Keratinocyte (primary cell): Measurements from ENCODE around the gene ZPLD1. TPM values are rescaled to one million over a fixed set of nuclear protein-coding genes. Genes with fewer than 3 reads are reported as not detected.

Experiments used
- DNase-seq: peaks from one replicate; pipeline ENCODE4 v3.0.0-alpha.2; 2011; ENCODE audit warnings: low read depth, missing footprints, low spot score
- FAIRE-seq: peaks from 2 replicates; lab custom pipeline; 2011; peaks lifted over from hg19 to GRCh38; lab: Jason Lieb, UNC
- H2AFZ ChIP-seq: 2 replicates; pipeline ENCODE4 v1.6.0; 2012; ENCODE audit warnings: low read length, control low read depth, inconsistent platforms; ENCODE audit not compliant: control insufficient read depth
- H3K27ac ChIP-seq: 2 replicates; pipeline ENCODE4 v1.5.1; 2011; ENCODE audit warnings: low read length; ENCODE audit not compliant: control insufficient read depth, insufficient read depth
- H3K27me3 ChIP-seq: 3 replicates; pipeline ENCODE4 v1.6.0; 2011; ENCODE audit warnings: low read length; ENCODE audit not compliant: control insufficient read depth, insufficient read depth; ENCODE audit errors: extremely low read depth
- H3K36me3 ChIP-seq, 2 experiments: 2 replicates in 1 of 2; 3 replicates in 1 of 2; pipeline ENCODE4 v1.5.1; 2011; ENCODE audit warnings: low read length in 2 of 2, mild to moderate bottlenecking in 1 of 2; ENCODE audit not compliant: control insufficient read depth in 2 of 2, insufficient read depth in 2 of 2; ENCODE audit errors: extremely low read depth in 1 of 2
- H3K4me1 ChIP-seq: 3 replicates; pipeline ENCODE4 v1.5.1; 2011; ENCODE audit warnings: low read length; ENCODE audit not compliant: control insufficient read depth, insufficient read depth; ENCODE audit errors: extremely low read depth
- H3K4me2 ChIP-seq: 3 replicates; pipeline ENCODE4 v1.6.0; 2011; ENCODE audit warnings: low read depth, low read length; ENCODE audit not compliant: control insufficient read depth, insufficient read depth; ENCODE audit errors: extremely low read depth
- H3K4me3 ChIP-seq, 3 experiments: fragments of 200-600 bp in 1 of 3; sonication (generic) in 1 of 3; 2 replicates in 2 of 3; 3 replicates in 1 of 3; pipeline ENCODE4 v1.5.1; 2011 to 2016; ENCODE audit warnings: low read length in 3 of 3, mild to moderate bottlenecking in 3 of 3, control low read depth in 2 of 3, inconsistent platforms in 1 of 3, low read depth in 1 of 3, mixed read lengths in 1 of 3, mixed run types in 1 of 3, moderate library complexity in 1 of 3; ENCODE audit not compliant: control insufficient read depth in 2 of 3, insufficient read depth in 2 of 3; ENCODE audit errors: extremely low read depth in 1 of 3
- H3K79me2 ChIP-seq: 2 replicates; pipeline ENCODE4 v1.6.0; 2012; ENCODE audit warnings: low read length; ENCODE audit not compliant: control insufficient read depth, insufficient read depth
- H3K9ac ChIP-seq: 3 replicates; pipeline ENCODE4 v1.6.0; 2011; ENCODE audit warnings: low read length; ENCODE audit not compliant: control insufficient read depth, insufficient read depth; ENCODE audit errors: extremely low read depth
- H3K9me1 ChIP-seq: 3 replicates; pipeline ENCODE4 v1.6.0; 2011; ENCODE audit warnings: low read length; ENCODE audit not compliant: control insufficient read depth, insufficient read depth; ENCODE audit errors: extremely low read depth
- H3K9me3 ChIP-seq: 2 replicates; pipeline ENCODE4 v1.5.1; 2012; ENCODE audit warnings: low read depth, low read length; ENCODE audit not compliant: control insufficient read depth
- H4K20me1 ChIP-seq: 3 replicates; pipeline ENCODE4 v1.6.0; 2011; ENCODE audit warnings: low read length; ENCODE audit not compliant: control insufficient read depth, insufficient read depth; ENCODE audit errors: extremely low read depth
- CTCF ChIP-seq, 3 experiments: IDR thresholded peaks in 1 of 3; conservative IDR thresholded peaks in 1 of 3; optimal IDR thresholded peaks in 1 of 3; 2 replicates in 2 of 3; 3 replicates in 1 of 3; pipeline versions ENCODE3 to v1.5.1; 2011; ENCODE audit warnings: low read length in 3 of 3, mild to moderate bottlenecking in 3 of 3, moderate library complexity in 2 of 3, control low read depth in 1 of 3, inconsistent platforms in 1 of 3; ENCODE audit not compliant: insufficient read depth in 2 of 3; ENCODE audit errors: extremely low read depth in 1 of 3
- EZH2 ChIP-seq: IDR thresholded peaks from one replicate; pipeline ENCODE4 v1.6.1; 2012; ENCODE audit warnings: inconsistent platforms, mild to moderate bottlenecking, low read length, moderate library complexity
- dilution Hi-C: fragments of 300-500 bp; cut with MboI; formaldehyde crosslinking; loops from one replicate; pipeline ENCODE4 v1.7.0; 2020; ENCODE audit warnings: low sequenced_read_pairs; ENCODE audit not compliant: extremely low pct_ligation_motif_present
- polyA plus RNA-seq, 5 experiments: library from polyadenylated mRNA; depleted of rRNA in 3 of 5; stranded (reverse) in 3 of 5; stranded (forward) in 1 of 5; unstranded in 1 of 5; fragments of >200 nt; gene quantifications; 1 replicate in 1 of 5; 2 replicates in 3 of 5; 3 replicates in 1 of 5; pipeline versions ENCODE4 v1.2.1 to v1.2.3, GENCODE V29; 2011 to 2012; ENCODE audit warnings: missing spikeins in 2 of 5, low read depth in 1 of 5, low replicate concordance in 1 of 5

ZPLD1 gene
- polyA plus RNA-seq, 1 donor (not counting 4 experiments of a cell fraction or from before 2014, with no cell fraction given): 2.1 TPM

- dilution Hi-C loops: no loop called here
- H3K79me2 ChIP-seq: no peaks in the 10 kb centered on the region
- H4K20me1 ChIP-seq: no peaks in the 10 kb centered on the region
- no peak overlapping the region for H3K9ac ChIP-seq
- H3K9me3 ChIP-seq: no peaks in the 10 kb centered on the region
- H3K27ac ChIP-seq: no peak overlapping the region
- no peak overlapping the region for H3K4me3 ChIP-seq
- H3K27me3 ChIP-seq: no peaks in the 10 kb centered on the region
- no peak for FAIRE-seq
- H3K36me3 ChIP-seq: no peaks in the 10 kb centered on the region
- no peak overlapping the region for H3K4me2 ChIP-seq
- TF ChIP-seq CTCF (optimal IDR thresholded peaks at IDR 0.05 in 1 of 3, IDR thresholded peaks at IDR 0.05 in 1 of 3, conservative IDR thresholded peaks at IDR 0.05 in 1 of 3; ENCODE audit: extremely low read depth in 1 of 3, insufficient read depth in 2 of 3, low read length in 3 of 3) (no peak), EZH2 (no peak)
- no peak for DNase-seq
- no peak overlapping the region for H2AFZ ChIP-seq
- H3K9me1 ChIP-seq: no peaks in the 10 kb centered on the region
- peaks cover 1% of the 10 kb centered on the region for H3K4me1 ChIP-seq
Measured at GRCh38 chr3:102505542-102505941, 70.7 kb downstream of the ZPLD1 start.

- H3K9me3 ChIP-seq: no peaks in the 10 kb centered on the region
- no peak overlapping the region for H3K9ac ChIP-seq
- no peaks in the 10 kb centered on the region for H4K20me1 ChIP-seq
- H2AFZ ChIP-seq: peak overlapping the region; percentile 24
- TF ChIP-seq CTCF (optimal IDR thresholded peaks at IDR 0.05 in 1 of 3, IDR thresholded peaks at IDR 0.05 in 1 of 3, conservative IDR thresholded peaks at IDR 0.05 in 1 of 3; ENCODE audit: extremely low read depth in 1 of 3, insufficient read depth in 2 of 3, low read length in 3 of 3) (no peak), EZH2 (no peak)
- peak overlapping the region; percentile 38 for H3K4me2 ChIP-seq
- H3K4me1 ChIP-seq: peaks cover 21% of the 10 kb centered on the region
- no peak overlapping the region for H3K4me3 ChIP-seq
- peak; percentile 71 for FAIRE-seq
- H3K36me3 ChIP-seq: no peaks in the 10 kb centered on the region
- H3K27me3 ChIP-seq: no peaks in the 10 kb centered on the region
- H3K9me1 ChIP-seq: no peaks in the 10 kb centered on the region
- no peaks in the 10 kb centered on the region for H3K79me2 ChIP-seq
- dilution Hi-C loops: no loop called here
- DNase-seq: peak; percentile 38
- no peak overlapping the region for H3K27ac ChIP-seq
Measured at GRCh38 chr3:102510663-102511062, 75.8 kb downstream of the ZPLD1 start.
